ENCODE results near the gene BRINP1.

The BRINP1 gene, protein sequence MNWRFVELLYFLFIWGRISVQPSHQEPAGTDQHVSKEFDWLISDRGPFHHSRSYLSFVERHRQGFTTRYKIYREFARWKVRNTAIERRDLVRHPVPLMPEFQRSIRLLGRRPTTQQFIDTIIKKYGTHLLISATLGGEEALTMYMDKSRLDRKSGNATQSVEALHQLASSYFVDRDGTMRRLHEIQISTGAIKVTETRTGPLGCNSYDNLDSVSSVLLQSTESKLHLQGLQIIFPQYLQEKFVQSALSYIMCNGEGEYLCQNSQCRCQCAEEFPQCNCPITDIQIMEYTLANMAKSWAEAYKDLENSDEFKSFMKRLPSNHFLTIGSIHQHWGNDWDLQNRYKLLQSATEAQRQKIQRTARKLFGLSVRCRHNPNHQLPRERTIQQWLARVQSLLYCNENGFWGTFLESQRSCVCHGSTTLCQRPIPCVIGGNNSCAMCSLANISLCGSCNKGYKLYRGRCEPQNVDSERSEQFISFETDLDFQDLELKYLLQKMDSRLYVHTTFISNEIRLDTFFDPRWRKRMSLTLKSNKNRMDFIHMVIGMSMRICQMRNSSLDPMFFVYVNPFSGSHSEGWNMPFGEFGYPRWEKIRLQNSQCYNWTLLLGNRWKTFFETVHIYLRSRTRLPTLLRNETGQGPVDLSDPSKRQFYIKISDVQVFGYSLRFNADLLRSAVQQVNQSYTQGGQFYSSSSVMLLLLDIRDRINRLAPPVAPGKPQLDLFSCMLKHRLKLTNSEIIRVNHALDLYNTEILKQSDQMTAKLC

DNA sequence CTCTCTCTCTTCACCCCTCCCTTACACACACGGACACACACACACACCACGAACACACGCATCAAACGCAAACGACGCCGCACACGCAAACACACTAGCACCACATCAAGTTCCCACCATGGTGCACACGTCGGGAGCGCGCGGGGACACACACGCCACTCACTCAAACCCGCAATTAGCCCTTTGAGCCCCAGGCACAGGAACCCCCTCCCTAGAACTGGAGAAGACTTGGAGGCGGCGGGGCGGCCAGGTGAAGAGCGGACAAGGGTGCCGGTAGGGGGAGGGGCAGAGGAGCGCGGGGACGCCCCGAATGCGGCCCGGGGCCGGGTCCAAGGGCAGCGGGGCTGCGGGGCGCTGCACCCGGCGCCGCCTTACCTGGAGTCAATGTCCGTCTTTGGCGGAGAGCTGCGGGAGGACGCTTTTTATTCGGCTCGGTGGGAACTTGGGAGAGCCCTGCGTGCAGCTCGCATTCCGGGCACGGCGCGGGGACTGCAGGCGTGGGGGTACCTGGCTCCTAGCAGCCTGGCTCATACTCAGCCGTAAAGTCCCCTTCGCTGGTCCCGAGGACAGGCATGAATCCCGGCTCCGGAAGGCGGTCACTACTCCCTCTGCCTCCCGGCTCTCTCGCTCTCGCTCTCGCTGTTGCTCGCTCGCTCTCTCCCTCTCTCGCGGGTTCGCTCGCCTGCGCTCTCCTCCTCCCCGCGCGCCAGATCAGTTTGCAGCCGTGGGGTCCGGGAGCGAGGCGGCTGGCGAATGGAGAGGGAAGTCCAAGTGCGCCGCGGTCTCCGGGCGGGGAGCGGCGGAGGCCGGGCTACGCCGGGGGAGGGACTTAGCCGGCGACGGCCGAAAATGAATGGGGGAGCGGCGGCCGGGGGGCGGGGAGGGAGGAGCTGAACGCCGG is at the start of gene BRINP1:
Gene BRINP1, minus strand, starts transcription at position 755 of the 901 bp plus-strand sequence. CDS start 56,080 bp downstream, outside the sequence.
- DNase-seq (ENCODE audit: low spot score in 2 of 2) (no peak), ATAC-seq (replicated peaks; ENCODE audit: extremely low read depth, poor library complexity, severe bottlenecking) (no peak)
- Mint-ChIP-seq H3K27me3 (peaks cover 34% of the 10 kb centered on the region), H3K4me3 (no peak within 1 kb of the TSS), H3K9me3 (peaks cover 26% of the 10 kb centered on the region), H3K4me1 (no peaks in the 10 kb centered on the region), H3K27ac (ENCODE audit: low read depth) (no peak within 1 kb of the TSS), H3K36me3 (ENCODE audit: insufficient read depth) (no peaks in the 10 kb centered on the region)

DNA sequence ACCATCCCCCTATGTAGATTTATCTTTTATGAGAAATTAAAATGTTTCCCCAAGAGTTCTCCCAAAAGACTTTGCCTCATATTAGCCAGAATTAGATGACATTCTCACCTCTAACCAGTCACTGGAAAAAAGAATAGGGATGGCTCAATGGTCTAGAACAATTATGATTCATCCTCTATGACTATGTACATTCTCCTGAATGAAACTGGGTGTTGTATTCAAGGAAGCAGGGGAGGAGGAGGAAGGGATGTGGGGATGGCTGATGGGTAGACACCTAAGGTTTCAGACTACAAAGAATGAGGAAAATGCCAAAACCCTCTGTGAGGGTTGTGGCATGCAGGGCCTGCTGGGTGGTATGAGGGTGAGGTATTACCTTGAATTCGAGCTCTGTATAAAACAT is 49.5 kb upstream of the BRINP1 start:
- Mint-ChIP-seq H3K36me3 (ENCODE audit: insufficient read depth) (no peaks in the 10 kb centered on the region), H3K27me3 (no peaks in the 10 kb centered on the region), H3K9me3 (peaks cover 6% of the 10 kb centered on the region), H3K4me1 (no peaks in the 10 kb centered on the region), H3K4me3 (no peak overlapping the region), H3K27ac (ENCODE audit: low read depth) (no peak overlapping the region)
- ATAC-seq (replicated peaks; ENCODE audit: extremely low read depth, poor library complexity, severe bottlenecking) = no peak
- no peak for DNase-seq (ENCODE audit: low spot score in 2 of 2)

DNA sequence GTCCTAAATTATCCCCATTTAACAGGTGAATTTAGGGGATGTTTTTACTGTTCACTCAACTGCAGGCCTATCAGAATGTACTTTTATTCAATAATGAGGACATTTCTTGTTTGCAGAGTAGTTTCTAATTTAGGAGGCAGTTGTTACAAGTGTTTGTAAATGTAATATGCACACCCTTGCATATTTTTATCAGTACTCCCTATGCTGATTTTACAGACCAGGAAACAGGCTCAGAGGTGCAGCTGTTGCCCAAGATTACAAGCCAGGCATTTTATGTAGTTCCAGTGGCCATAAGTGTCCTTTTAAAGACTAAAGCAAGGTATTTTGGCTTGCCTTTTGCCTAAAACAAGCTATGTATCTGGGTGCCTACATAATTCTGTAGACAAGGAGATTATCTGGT is 47.6 kb upstream of the BRINP1 start:
- no peaks in the 10 kb centered on the region for H3K4me1 Mint-ChIP-seq
- no peak for ATAC-seq (replicated peaks; ENCODE audit: extremely low read depth, poor library complexity, severe bottlenecking)
- no peaks in the 10 kb centered on the region for H3K27me3 Mint-ChIP-seq
- H3K4me3 Mint-ChIP-seq = no peak overlapping the region
- peaks cover 6% of the 10 kb centered on the region for H3K9me3 Mint-ChIP-seq
- no peak for DNase-seq (ENCODE audit: low spot score in 2 of 2)
- H3K36me3 Mint-ChIP-seq (ENCODE audit: insufficient read depth) = no peaks in the 10 kb centered on the region
- no peak overlapping the region for H3K27ac Mint-ChIP-seq (ENCODE audit: low read depth)

DNA sequence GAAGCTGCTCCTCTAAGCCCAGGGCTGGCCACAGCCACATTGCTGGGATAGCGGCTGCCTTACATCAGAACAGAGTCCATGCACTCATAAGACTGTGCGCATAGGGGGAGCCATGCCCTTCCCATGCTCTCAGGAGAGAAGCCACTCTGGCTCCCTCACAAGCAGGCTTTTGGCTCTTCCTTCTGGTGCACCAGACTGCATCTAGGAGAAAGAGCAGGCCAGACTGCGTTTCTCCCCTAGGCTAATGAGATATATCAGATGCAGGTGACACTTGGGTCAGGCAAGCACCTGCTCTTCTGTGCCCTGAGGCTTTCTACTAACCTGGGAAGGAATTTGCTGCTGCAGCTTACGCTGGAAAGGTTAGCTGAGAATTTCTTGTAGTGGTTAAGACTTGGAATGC is 43.2 kb upstream of the BRINP1 start:
- Mint-ChIP-seq H3K9me3 (peaks cover 6% of the 10 kb centered on the region), H3K4me3 (no peak overlapping the region), H3K36me3 (ENCODE audit: insufficient read depth) (no peaks in the 10 kb centered on the region), H3K4me1 (no peaks in the 10 kb centered on the region), H3K27me3 (no peaks in the 10 kb centered on the region), H3K27ac (ENCODE audit: low read depth) (no peak overlapping the region)
- DNase-seq (ENCODE audit: low spot score in 2 of 2) (no peak), ATAC-seq (replicated peaks; ENCODE audit: extremely low read depth, poor library complexity, severe bottlenecking) (no peak)

DNA sequence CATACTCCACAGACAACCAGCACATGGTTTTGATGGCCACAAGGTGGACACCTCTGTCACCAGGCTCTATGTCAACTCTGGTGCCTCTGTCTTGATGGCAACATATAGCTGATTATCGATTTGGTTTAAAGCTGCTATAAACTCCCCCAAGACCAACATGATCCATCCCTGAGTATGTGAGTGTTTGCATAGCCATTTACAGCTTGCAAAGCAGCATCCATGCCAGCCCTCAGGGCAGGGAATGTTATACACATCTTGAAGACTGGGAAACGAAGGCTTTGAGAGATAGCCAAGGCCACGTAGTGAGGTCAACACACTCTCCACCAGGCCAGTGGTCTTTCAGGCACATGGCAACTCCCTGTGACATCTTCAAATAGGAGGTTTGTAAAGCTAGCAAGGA is 40.3 kb upstream of the BRINP1 start:
- Mint-ChIP-seq H3K27ac (ENCODE audit: low read depth) (no peak overlapping the region), H3K27me3 (no peaks in the 10 kb centered on the region), H3K9me3 (peaks cover 11% of the 10 kb centered on the region), H3K4me1 (no peaks in the 10 kb centered on the region), H3K36me3 (ENCODE audit: insufficient read depth) (no peaks in the 10 kb centered on the region), H3K4me3 (no peak overlapping the region)
- DNase-seq (ENCODE audit: low spot score in 2 of 2) (no peak), ATAC-seq (replicated peaks; ENCODE audit: extremely low read depth, poor library complexity, severe bottlenecking) (no peak)

DNA sequence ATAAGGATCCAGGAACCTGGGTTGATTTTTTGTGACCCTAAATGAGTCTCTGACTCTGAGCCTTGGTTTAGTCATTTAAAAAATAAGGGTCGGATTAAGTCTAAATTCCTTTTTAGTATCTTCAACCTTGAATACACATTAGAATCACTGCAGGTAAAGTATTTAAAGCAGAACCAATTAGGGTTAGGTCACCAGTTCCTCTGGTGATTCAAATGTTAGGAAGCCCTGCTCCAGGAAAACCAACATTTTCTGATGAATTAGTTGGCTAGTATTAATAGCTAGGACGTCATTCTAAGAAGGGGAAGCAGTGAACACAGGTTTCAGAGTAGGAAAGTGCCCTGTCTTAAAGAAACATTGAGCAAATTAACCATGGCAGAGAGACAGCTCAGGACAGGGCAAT is 31.4 kb upstream of the BRINP1 start:
- ATAC-seq (replicated peaks; ENCODE audit: extremely low read depth, poor library complexity, severe bottlenecking) (no peak), DNase-seq (ENCODE audit: low spot score in 2 of 2) (no peak)
- H3K4me3 Mint-ChIP-seq = no peak overlapping the region
- no peaks in the 10 kb centered on the region for H3K27me3 Mint-ChIP-seq
- no peaks in the 10 kb centered on the region for H3K4me1 Mint-ChIP-seq
- H3K36me3 Mint-ChIP-seq (ENCODE audit: insufficient read depth) = peaks cover 3% of the 10 kb centered on the region
- H3K27ac Mint-ChIP-seq (ENCODE audit: low read depth) = no peak overlapping the region
- peaks cover 23% of the 10 kb centered on the region for H3K9me3 Mint-ChIP-seq

DNA sequence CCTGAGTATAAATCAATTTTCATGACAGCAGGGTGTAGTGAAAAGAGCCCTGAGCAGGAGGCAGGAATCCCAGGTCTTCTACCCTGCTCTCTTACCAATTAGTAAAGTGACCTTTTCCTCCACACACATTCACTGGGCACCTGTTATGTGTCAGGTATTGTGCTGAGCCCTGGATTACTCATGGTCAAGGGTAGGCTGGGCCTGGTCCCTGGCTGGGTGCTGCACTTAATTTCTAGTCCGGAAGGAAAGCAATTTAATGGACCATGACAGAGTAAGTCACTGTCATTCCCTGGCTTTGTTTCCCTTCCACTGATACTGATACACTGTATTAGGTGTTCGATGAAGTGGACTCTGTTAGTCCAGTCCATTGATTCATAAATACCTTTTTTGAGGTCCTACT is 29.1 kb upstream of the BRINP1 start:
- H3K4me3 Mint-ChIP-seq = no peak overlapping the region
- DNase-seq (ENCODE audit: low spot score in 2 of 2) = no peak

DNA sequence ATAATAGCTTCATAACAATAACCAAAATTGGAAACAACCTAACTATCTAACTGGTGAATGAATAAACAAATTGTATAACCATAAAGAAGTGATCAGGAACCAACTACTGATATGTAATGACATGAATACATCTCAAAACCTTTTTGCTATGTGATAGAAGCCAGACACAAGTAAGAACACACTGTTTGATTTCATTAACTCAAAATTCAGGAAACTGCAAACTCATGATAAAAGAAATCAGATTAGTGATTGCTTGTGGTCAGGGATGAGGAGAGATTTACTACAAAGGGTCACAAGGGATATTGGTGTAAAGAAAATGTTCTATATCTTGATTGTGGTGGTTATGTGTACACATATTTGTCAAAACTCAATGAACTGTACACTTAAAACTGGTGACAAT is 22.6 kb upstream of the BRINP1 start:
- Mint-ChIP-seq H3K4me1 (no peaks in the 10 kb centered on the region), H3K4me3 (no peak overlapping the region), H3K27ac (ENCODE audit: low read depth) (no peak overlapping the region), H3K27me3 (no peaks in the 10 kb centered on the region), H3K36me3 (ENCODE audit: insufficient read depth) (no peaks in the 10 kb centered on the region), H3K9me3 (peaks cover 10% of the 10 kb centered on the region)
- ATAC-seq (replicated peaks; ENCODE audit: extremely low read depth, poor library complexity, severe bottlenecking) = no peak
- DNase-seq (ENCODE audit: low spot score in 2 of 2) = no peak

More for the DNA sequence above, 29.1 kb upstream of the BRINP1 start:
- H3K9me3 Mint-ChIP-seq = peaks cover 13% of the 10 kb centered on the region
- H3K27me3 Mint-ChIP-seq = no peaks in the 10 kb centered on the region
- no peak for ATAC-seq (replicated peaks; ENCODE audit: extremely low read depth, poor library complexity, severe bottlenecking)
- no peak overlapping the region for H3K27ac Mint-ChIP-seq (ENCODE audit: low read depth)
- no peaks in the 10 kb centered on the region for H3K36me3 Mint-ChIP-seq (ENCODE audit: insufficient read depth)
- H3K4me1 Mint-ChIP-seq = no peaks in the 10 kb centered on the region

DNA sequence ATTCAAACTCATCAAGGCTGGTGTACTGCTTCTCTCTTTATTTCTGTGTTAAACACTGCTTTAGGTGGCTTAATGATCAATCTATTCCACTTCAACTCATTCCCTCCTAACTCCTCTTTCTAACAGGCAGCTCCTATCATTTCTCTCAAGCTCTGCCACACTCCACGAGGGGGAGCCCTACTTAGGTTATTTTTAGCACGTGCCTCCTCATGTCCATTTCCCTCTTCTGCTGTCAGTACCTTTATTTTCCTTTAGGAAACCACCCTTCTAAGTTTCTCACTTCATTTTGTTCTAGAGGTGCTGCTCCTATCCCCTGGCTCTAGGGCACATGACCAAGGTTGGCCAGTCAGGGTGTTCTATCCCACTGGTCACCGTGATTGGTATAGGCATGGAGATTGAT is 6.7 kb upstream of the BRINP1 start:
- Mint-ChIP-seq H3K27ac (ENCODE audit: low read depth) (no peak overlapping the region), H3K9me3 (peaks cover 20% of the 10 kb centered on the region), H3K27me3 (peaks cover 7% of the 10 kb centered on the region), H3K4me1 (no peaks in the 10 kb centered on the region), H3K4me3 (no peak overlapping the region), H3K36me3 (ENCODE audit: insufficient read depth) (peaks cover 2% of the 10 kb centered on the region)
- DNase-seq (ENCODE audit: low spot score in 2 of 2) (no peak), ATAC-seq (replicated peaks; ENCODE audit: extremely low read depth, poor library complexity, severe bottlenecking) (no peak)

DNA sequence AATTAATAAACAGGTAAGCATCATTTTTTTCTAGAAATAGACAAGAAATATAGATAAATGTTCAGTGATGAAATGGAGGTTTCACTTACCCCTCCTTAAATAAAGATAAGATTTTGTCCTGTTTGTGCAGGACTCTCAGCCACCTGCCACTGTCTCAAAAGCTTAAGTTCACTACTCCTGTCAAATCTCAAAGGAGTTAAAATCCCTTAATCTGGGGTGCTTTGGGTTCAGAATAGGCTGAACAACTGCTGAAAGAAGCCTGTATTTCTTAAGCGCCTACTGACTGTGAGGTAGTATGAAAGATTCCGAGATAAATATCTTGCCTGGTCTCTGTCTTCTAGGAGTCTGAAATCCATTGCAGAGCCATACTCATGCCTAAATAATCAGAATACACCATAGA is 3.7 kb upstream of the BRINP1 start:
- no peak for ATAC-seq (replicated peaks; ENCODE audit: extremely low read depth, poor library complexity, severe bottlenecking)

DNA sequence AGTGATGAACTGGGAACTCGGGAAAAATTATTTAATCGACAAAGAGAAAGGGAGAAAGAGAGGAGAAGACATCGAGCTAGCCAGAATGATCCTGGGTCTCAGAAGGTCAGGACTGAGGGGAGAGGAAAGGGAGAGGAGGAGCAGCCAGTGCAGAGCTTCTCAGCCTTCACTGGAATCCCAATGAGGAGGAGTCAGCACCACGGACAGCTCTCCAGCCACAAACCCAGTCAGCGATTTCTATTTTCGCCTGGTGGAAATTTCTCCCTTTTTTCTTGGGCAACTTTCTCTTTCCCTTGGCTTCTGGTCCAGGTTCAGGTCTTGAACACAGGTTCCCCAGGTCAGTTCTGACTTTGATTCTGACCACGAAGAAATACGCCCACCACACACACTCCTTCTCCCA is 1.6 kb upstream of the BRINP1 start:
- Mint-ChIP-seq H3K27me3 (peaks cover 34% of the 10 kb centered on the region), H3K27ac (ENCODE audit: low read depth) (no peak overlapping the region), H3K4me1 (no peaks in the 10 kb centered on the region), H3K4me3 (no peak overlapping the region), H3K9me3 (peaks cover 27% of the 10 kb centered on the region), H3K36me3 (ENCODE audit: insufficient read depth) (peaks cover 2% of the 10 kb centered on the region)
- ATAC-seq (replicated peaks; ENCODE audit: extremely low read depth, poor library complexity, severe bottlenecking) = no peak
- no peak for DNase-seq (ENCODE audit: low spot score in 2 of 2)

More for the DNA sequence above, 3.7 kb upstream of the BRINP1 start:
- H3K36me3 Mint-ChIP-seq (ENCODE audit: insufficient read depth) = peaks cover 2% of the 10 kb centered on the region
- H3K4me3 Mint-ChIP-seq = no peak overlapping the region
- no peak overlapping the region for H3K27ac Mint-ChIP-seq (ENCODE audit: low read depth)
- H3K9me3 Mint-ChIP-seq = peaks cover 26% of the 10 kb centered on the region
- no peaks in the 10 kb centered on the region for H3K4me1 Mint-ChIP-seq
- no peak for DNase-seq (ENCODE audit: low spot score in 2 of 2)
- H3K27me3 Mint-ChIP-seq = peaks cover 27% of the 10 kb centered on the region

DNA sequence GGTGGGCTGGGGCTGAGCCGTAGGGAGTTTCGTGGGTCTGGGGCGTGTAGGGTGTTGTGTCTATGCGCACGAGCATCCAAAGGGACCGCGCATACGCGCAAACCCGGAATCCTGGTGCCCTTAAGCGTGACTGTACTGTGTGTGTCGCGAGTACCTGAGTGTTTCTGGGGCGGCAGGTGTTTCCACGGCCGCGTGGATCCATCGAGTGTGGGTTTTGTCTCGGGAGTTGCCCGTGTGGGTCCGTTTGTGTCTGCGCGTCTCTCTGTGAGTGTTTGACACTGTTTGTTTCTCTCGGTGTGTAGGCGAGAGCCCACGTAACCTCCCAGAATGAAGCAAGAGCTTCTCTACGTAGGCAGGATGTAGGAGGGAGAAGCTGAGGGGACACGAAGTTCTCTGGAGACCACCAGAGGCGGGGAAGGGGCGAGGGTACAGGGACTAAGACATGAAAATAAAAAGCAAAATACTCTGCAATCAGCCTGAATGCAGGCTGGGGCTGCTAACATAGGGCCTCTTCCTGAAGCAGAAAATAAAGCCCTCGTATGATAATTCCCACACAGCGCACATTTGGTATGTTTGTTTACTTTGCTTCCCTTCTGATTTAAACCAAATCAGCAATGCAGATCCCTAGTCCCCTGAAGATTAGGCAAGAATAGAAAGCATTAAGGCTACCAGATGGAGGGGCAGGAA is 588 bp upstream of the BRINP1 start:
- Mint-ChIP-seq H3K36me3 (ENCODE audit: insufficient read depth) (peaks cover 2% of the 10 kb centered on the region), H3K4me3 (no peak overlapping the region), H3K27me3 (peaks cover 34% of the 10 kb centered on the region), H3K4me1 (no peaks in the 10 kb centered on the region), H3K27ac (ENCODE audit: low read depth) (no peak overlapping the region), H3K9me3 (peaks cover 27% of the 10 kb centered on the region)
- DNase-seq (ENCODE audit: low spot score in 2 of 2) = no peak
- ATAC-seq (replicated peaks; ENCODE audit: extremely low read depth, poor library complexity, severe bottlenecking) = no peak

Data from central memory CD8-positive, alpha-beta T cell (primary cell).